Muscle layer of colon (tissue), 2 donors: Measurements from ENCODE around the gene CTAGE8.
"Not testable (repeated sequence)": the region's sequence is repeated elsewhere in the genome, so short reads cannot be mapped to it uniquely, and the experiment has no call there.

Experiments
- H3K27ac ChIP-seq: one replicate; pipeline ENCODE4 v1.7.0; 2013; ENCODE audit warnings: low read depth, mild to moderate bottlenecking, low read length, moderate library complexity
- H3K27me3 ChIP-seq, 2 donors: one replicate each; pipeline ENCODE4 v1.7.0; 2013; ENCODE audit warnings: low read length in 2 of 2, mild to moderate bottlenecking in 2 of 2; ENCODE audit not compliant: insufficient read depth in 2 of 2, control insufficient read depth in 1 of 2
- H3K36me3 ChIP-seq: one replicate; pipeline ENCODE4 v1.7.0; 2013; ENCODE audit warnings: mild to moderate bottlenecking, low read length; ENCODE audit not compliant: insufficient read depth
- H3K4me1 ChIP-seq: one replicate; pipeline ENCODE4 v1.7.0; 2013; ENCODE audit warnings: mild to moderate bottlenecking, low read length; ENCODE audit not compliant: insufficient read depth
- H3K4me3 ChIP-seq, 2 donors: one replicate each; pipeline ENCODE4 v1.7.0; 2013; ENCODE audit warnings: low read length in 2 of 2, low read depth in 1 of 2, mild to moderate bottlenecking in 1 of 2, moderate library complexity in 1 of 2
- H3K9ac ChIP-seq: one replicate; pipeline ENCODE4 v1.7.0; 2013; ENCODE audit warnings: low read length
- H3K9me3 ChIP-seq: one replicate; pipeline ENCODE4 v1.7.0; 2013; ENCODE audit warnings: mild to moderate bottlenecking, low read length
- donor health status: abdominal sarcoma.
- donor health status: Adenocarcinoma of cecum.

Gene CTAGE8

DNA sequence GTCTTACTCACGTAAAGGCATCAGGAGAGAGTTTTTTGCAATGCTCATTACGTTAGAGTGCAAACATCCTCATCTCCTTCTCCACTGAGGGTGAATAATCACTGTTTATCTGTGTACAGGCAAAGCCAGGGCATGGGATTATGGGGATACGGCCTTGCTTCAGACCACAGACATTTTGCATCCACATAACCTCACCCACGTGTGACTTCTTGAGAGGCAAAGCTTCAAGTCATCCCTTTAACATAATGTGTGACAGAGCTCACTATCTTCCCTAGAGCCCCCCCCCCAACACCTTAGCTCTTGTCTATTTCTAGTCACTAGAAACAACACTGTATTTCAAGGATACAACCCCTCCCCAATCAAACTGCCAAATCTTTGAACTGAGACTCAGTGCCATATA is 22.5 kb upstream of the CTAGE8 start:
- H3K9ac ChIP-seq, H3K9me3 ChIP-seq, H3K27ac ChIP-seq, H3K4me3 ChIP-seq, H3K27me3 ChIP-seq, H3K36me3 ChIP-seq, H3K4me1 ChIP-seq: not testable (repeated sequence)

- H3K4me1 ChIP-seq, H3K27ac ChIP-seq, H3K9ac ChIP-seq, H3K9me3 ChIP-seq, H3K36me3 ChIP-seq, H3K27me3 ChIP-seq, H3K4me3 ChIP-seq: not testable (repeated sequence)
These were observed 18.2 kb upstream of the CTAGE8 start for GRCh38 chr7:144287171-144287784.

DNA sequence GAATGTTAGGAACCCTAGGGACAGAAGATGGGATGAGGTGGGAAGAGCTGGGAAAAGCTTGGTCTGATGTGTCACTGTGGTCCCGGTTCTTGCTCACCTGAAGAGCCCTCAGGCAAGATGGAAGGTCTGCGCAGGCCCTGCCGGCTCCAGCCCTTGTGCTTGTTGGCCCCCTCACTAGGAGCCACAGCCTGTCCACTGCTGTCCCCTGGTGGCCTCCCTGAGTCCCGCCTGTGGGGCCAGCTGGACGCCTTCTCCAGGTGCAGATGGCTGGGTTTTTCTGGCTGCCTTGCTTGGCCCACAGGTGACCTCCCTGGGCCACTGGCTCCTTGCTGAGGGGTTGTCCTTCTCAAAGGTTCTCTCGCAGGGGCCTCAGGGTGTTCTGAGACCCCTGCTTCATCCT is 14.6 kb upstream of the CTAGE8 start:
- H3K4me1 ChIP-seq, H3K9me3 ChIP-seq, H3K27ac ChIP-seq, H3K27me3 ChIP-seq, H3K9ac ChIP-seq, H3K36me3 ChIP-seq, H3K4me3 ChIP-seq: not testable (repeated sequence)

GRCh38 chr7:144282490-144282889 is 13.4 kb upstream of the CTAGE8 start:
- not testable (repeated sequence) for H3K4me3 ChIP-seq, H3K36me3 ChIP-seq, H3K27ac ChIP-seq, H3K9ac ChIP-seq, H3K9me3 ChIP-seq, H3K4me1 ChIP-seq, H3K27me3 ChIP-seq

DNA sequence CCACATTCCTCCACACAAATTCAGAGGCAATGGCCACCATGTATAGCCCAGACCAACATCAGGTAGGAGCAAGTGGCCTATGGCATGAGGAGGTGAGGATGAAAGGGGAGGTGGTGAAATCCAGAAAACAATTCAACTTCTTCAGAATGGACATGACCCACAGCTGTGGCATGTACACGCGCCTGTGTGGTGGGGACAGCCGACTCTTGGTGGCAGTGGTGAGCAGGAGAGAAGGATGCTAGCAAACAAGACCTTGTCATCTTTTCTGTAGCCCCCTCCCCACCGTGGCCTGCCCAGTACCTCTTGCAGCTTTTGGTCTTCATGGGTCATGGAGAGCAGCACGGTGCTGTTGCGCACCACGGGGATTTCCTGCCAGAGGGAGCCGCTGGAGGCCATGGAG is 12.9 kb upstream of the CTAGE8 start:
- not testable (repeated sequence) for H3K27me3 ChIP-seq, H3K9me3 ChIP-seq, H3K4me3 ChIP-seq, H3K9ac ChIP-seq, H3K4me1 ChIP-seq, H3K36me3 ChIP-seq, H3K27ac ChIP-seq

DNA sequence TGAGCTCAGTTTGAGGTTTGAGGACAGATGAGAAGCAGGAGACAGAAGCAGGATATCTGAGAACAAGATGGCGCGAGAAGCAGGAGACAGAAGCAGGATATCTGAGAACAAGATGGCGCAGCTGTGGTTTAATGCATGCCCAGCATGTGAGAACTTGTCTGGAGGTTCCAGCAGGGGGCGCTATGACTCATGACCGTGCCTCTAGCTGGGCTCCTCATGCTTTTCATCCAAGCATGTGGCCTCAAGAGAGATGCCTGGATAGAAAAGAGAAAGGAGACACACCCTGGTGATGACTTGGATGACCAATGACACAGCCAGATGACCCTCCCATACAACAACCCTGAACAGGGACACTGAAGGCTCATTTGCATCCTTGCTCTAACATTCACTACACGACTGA is 10.9 kb upstream of the CTAGE8 start:
- not testable (repeated sequence) for H3K9me3 ChIP-seq, H3K27ac ChIP-seq, H3K36me3 ChIP-seq, H3K4me3 ChIP-seq, H3K27me3 ChIP-seq, H3K9ac ChIP-seq, H3K4me1 ChIP-seq

DNA sequence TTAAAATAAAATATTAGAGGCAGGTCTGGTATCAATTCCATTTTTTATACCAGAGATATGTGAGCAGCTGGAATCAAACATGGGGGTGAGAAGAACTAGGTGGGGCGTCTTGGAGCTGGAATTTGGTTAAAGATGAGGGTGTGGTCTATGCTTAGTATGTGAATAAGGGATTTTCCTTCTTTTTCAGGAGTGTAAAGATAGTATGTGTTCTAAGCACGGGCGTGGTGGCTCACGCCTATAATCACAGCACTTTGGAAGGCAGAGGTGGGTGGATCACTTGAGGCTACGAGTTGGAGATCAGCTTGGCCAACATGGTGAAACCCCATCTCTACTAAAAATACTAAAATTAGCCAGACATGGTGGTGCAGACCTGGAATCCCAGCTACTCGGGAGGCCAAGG is 6.2 kb upstream of the CTAGE8 start:
- H3K9ac ChIP-seq, H3K4me3 ChIP-seq, H3K9me3 ChIP-seq, H3K4me1 ChIP-seq, H3K27ac ChIP-seq, H3K27me3 ChIP-seq, H3K36me3 ChIP-seq: not testable (repeated sequence)

DNA sequence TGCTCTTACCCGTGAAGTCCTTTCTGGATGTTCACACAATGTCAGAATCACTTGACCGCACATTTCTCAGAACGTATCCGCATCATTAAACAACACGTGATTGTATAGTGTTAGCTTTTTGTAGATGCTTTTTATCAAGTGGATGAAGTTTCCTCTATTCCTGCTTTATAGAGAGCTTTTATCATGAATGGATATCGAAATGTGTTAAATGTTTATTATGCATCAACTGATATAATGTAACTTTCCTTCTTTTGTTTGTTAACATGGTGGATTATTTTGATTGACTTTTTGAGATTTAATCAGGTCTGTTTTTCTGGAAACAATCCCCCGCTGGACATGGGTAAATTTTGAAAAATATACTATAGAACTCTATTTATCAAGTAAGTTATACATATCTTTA is 4.4 kb downstream of the CTAGE8 start, which contains the start of gene OR2A7:
Gene OR2A7 (minus strand): TSS at position 101 of the 400 bp plus-strand sequence. CDS start 5,164 bp downstream, outside the sequence.
- H3K9me3 ChIP-seq: not testable (repeated sequence)

GRCh38 chr7:144262128-144262527 is 7.0 kb downstream of the CTAGE8 start:
- not testable (repeated sequence) for H3K4me1 ChIP-seq, H3K9ac ChIP-seq, H3K4me3 ChIP-seq, H3K27ac ChIP-seq, H3K36me3 ChIP-seq, H3K27me3 ChIP-seq, H3K9me3 ChIP-seq

More for the DNA sequence above, 4.4 kb downstream of the CTAGE8 start, which contains the start of gene OR2A7:
- H3K4me1 ChIP-seq, H3K27me3 ChIP-seq, H3K27ac ChIP-seq, H3K9ac ChIP-seq, H3K36me3 ChIP-seq, H3K4me3 ChIP-seq: not testable (repeated sequence)

- not testable (repeated sequence) for H3K27me3 ChIP-seq
These were observed 10.0 kb downstream of the CTAGE8 start for GRCh38 chr7:144259067-144259466.

GRCh38 chr7:144256112-144256511 is 13.0 kb downstream of the CTAGE8 start:
- H3K27me3 ChIP-seq: no peaks in the 10 kb centered on the region
- no peak overlapping the region for H3K4me3 ChIP-seq
- H3K27ac ChIP-seq: no peak overlapping the region
- no peaks in the 10 kb centered on the region for H3K4me1 ChIP-seq
- H3K9ac ChIP-seq: no peak overlapping the region
- no peaks in the 10 kb centered on the region for H3K9me3 ChIP-seq
- no peaks in the 10 kb centered on the region for H3K36me3 ChIP-seq

More at GRCh38 chr7:144259067-144259466, 10.0 kb downstream of the CTAGE8 start:
- H3K4me1 ChIP-seq, H3K27ac ChIP-seq, H3K36me3 ChIP-seq, H3K9ac ChIP-seq, H3K9me3 ChIP-seq, H3K4me3 ChIP-seq: not testable (repeated sequence)

DNA sequence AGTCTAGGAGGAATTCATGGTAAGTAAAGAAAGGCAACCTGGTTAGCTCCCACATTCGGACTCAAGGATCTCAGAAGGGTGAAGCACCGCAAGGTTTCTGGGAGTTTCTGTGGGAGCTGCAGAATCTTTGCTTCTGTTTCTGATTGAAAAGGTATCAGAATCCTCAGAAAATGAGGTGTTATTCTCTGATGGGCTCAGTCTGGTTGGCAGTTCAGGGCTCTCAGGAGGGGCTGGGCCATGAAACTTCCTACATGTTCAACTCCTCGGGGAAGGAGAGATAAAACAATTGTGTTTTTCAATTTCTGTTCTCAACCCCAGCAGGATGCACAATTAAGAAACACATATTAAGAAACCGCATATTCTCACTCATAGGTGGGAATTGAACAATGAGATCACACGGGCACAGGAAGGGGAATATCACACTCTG is 13.6 kb downstream of the CTAGE8 start:
- no peak overlapping the region for H3K9ac ChIP-seq
- no peaks in the 10 kb centered on the region for H3K4me1 ChIP-seq
- H3K27ac ChIP-seq: no peak overlapping the region
- no peak overlapping the region for H3K4me3 ChIP-seq
- no peaks in the 10 kb centered on the region for H3K27me3 ChIP-seq
- H3K9me3 ChIP-seq: no peaks in the 10 kb centered on the region
- H3K36me3 ChIP-seq: no peaks in the 10 kb centered on the region
